PC-9 (cell line): Measurements from ENCODE around the gene WNT7A. TPM values are rescaled to one million over a fixed set of nuclear protein-coding genes. Genes with fewer than 3 reads are reported as not detected.

Experiments used
- BruUV-seq: library from RNA; stranded (reverse); fragments of 400-500 nt; replicated peaks from 2 replicates; lab custom pipeline; 2021; lab: Mats Ljungman, UMichigan
- CTCF ChIA-PET: fragments of 300-600 bp; sonication (Branson Sonifier 250); formaldehyde crosslinking; loops from one replicate; lab custom pipeline; 2022; ENCODE audit warnings: antibody characterized with exemption; lab: Charles Lee
- POLR2A ChIA-PET: fragments of 300-600 bp; sonication (Branson Sonifier 250); formaldehyde crosslinking; loops from one replicate; lab custom pipeline; 2022; ENCODE audit warnings: antibody characterized with exemption; ENCODE audit not compliant: unreplicated experiment; lab: Charles Lee
- DNase-seq, 2 experiments: peaks; one replicate each; pipeline versions ENCODE4 v3.0.0 to v3.0.0-alpha.2; 2015 to 2022; ENCODE audit warnings: mixed read lengths in 1 of 2
- H2AFZ ChIP-seq: fragments of 200-600 bp; sonication (generic); 2 replicates; pipeline ENCODE4 v1.8.1; 2017; ENCODE audit warnings: antibody characterized with exemption
- H3F3A ChIP-seq: fragments of 200-600 bp; sonication (generic); 2 replicates; pipeline ENCODE4 v1.8.1; 2017; ENCODE audit warnings: antibody characterized with exemption, mild to moderate bottlenecking, low read depth; ENCODE audit not compliant: insufficient read depth
- H3K27ac ChIP-seq: fragments of 200-600 bp; sonication (generic); 2 replicates; pipeline ENCODE4 v1.6.1; 2016; ENCODE audit warnings: mixed run types
- H3K27me3 ChIP-seq: fragments of 200-600 bp; sonication (generic); 2 replicates; pipeline ENCODE4 v1.6.1; 2016; ENCODE audit warnings: low read depth, mixed run types; ENCODE audit not compliant: insufficient read depth
- H3K36me3 ChIP-seq: fragments of 200-600 bp; sonication (generic); 2 replicates; pipeline ENCODE4 v1.6.1; 2016; ENCODE audit warnings: low read depth, mixed run types
- H3K4me1 ChIP-seq: fragments of 200-600 bp; sonication (generic); replicated peaks from 2 replicates; pipeline ENCODE4 v1.6.1; 2016; ENCODE audit warnings: mixed run types; ENCODE audit not compliant: insufficient read depth
- H3K4me2 ChIP-seq: fragments of 200-600 bp; sonication (generic); 2 replicates; pipeline ENCODE4 v1.6.1; 2017; ENCODE audit warnings: mixed run types
- H3K4me3 ChIP-seq: fragments of 200-600 bp; sonication (generic); 2 replicates; pipeline ENCODE4 v1.6.1; 2016; ENCODE audit warnings: mixed run types
- H3K79me2 ChIP-seq: fragments of 200-600 bp; sonication (generic); 2 replicates; pipeline ENCODE4 v1.6.1; 2017; ENCODE audit warnings: low read depth, mixed run types
- H3K9me2 ChIP-seq: fragments of 200-600 bp; sonication (generic); 2 replicates; pipeline ENCODE4 v1.8.1; 2017; ENCODE audit warnings: mild to moderate bottlenecking; ENCODE audit not compliant: insufficient read depth
- H3K9me3 ChIP-seq: fragments of 200-600 bp; sonication (generic); 2 replicates; pipeline ENCODE4 v1.8.1; 2016; ENCODE audit warnings: low read depth; ENCODE audit not compliant: insufficient read depth
- H4K20me1 ChIP-seq: fragments of 200-600 bp; sonication (generic); 2 replicates; pipeline ENCODE4 v1.8.1; 2017; ENCODE audit not compliant: insufficient read depth
- EZH2 ChIP-seq: fragments of 200-600 bp; sonication (generic); IDR thresholded peaks from 2 replicates; pipeline ENCODE4 v1.8.0; 2017; ENCODE audit warnings: antibody characterized with exemption, low read depth
- intact Hi-C: fragments of 100-400 bp; cut with micrococcal nuclease; formaldehyde crosslinking; loops from one replicate; pipeline ENCODE4 v1.10.0; 2022; ENCODE audit not compliant: unreplicated experiment
- total RNA-seq: library from RNA; stranded (reverse); gene quantifications from 2 replicates; pipeline ENCODE4 v1.2.3, GENCODE V29; 2021
- TF ChIP-seq, protein P1 (sequence below): fragments of 200-600 bp; sonication (generic); conservative IDR thresholded peaks from 2 replicates; pipeline ENCODE4 v1.6.1; 2017; ENCODE audit warnings: mixed run types, antibody characterized with exemption, mild to moderate bottlenecking, moderate library complexity

WNT7A gene
- total RNA-seq, 1 experiment from 2014 or later, result 6.3 TPM

DNA sequence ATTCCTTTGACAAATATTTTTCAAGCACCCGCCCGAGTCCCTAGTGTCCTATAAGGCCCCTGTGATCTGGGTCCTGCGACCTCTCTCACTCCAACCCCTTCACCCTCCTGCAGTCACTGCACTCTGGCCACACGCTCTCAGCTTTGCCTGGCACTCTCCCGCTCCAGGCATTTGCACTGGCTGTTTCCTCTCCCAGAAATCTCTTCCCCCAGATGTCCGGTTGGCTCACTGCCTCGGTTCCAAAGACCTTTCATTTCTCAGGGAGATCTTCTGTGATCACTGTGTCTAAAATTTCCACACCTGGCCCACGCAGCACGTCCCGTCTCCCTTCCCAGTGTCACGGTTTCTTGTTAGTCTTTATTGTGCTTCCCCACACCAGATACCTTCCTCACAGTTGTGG is 97.4 kb downstream of the WNT7A start:
- CTCF ChIA-PET, result no interaction called here
- POLR2A ChIA-PET, result no interaction called here
- no peak overlapping the region for H2AFZ ChIP-seq

DNA sequence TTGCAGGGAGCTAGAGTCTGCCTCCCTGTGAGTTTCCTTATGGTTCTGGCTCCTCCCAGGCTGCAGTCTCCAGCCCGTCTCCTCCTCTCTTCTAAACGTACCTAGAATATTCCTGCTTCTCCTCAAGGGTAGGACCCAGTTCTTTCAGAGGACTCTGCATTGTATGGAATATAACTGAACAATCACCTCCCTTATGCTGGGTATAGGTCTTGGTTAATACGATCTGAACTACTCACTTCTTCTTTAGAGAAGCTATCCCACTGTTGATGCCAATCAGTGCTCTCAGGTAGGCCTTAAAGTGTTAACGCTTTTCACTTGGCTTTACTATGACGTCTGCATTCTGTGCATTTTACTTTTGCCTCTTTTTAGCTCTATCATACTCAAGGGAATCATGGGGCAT is 98.5 kb downstream of the WNT7A start:
- Histone ChIP-seq H3K4me2 (no peak overlapping the region), H3K27ac (no peak overlapping the region), H3K27me3 (no peaks in the 10 kb centered on the region), H3K79me2 (no peaks in the 10 kb centered on the region), H3K9me3 (no peaks in the 10 kb centered on the region), H3K4me3 (no peak overlapping the region), H3K9me2 (no peaks in the 10 kb centered on the region), H4K20me1 (no peaks in the 10 kb centered on the region), H3K36me3 (no peaks in the 10 kb centered on the region), H3F3A (no peaks in the 10 kb centered on the region), H3K4me1 (no peaks in the 10 kb centered on the region), H2AFZ (no peak overlapping the region)
- DNase-seq, result no peak
- intact Hi-C loops, result no loop called here
- CTCF ChIA-PET, result no interaction called here
- no peak for TF ChIP-seq EZH2
- TF ChIP-seq, protein P1, sequence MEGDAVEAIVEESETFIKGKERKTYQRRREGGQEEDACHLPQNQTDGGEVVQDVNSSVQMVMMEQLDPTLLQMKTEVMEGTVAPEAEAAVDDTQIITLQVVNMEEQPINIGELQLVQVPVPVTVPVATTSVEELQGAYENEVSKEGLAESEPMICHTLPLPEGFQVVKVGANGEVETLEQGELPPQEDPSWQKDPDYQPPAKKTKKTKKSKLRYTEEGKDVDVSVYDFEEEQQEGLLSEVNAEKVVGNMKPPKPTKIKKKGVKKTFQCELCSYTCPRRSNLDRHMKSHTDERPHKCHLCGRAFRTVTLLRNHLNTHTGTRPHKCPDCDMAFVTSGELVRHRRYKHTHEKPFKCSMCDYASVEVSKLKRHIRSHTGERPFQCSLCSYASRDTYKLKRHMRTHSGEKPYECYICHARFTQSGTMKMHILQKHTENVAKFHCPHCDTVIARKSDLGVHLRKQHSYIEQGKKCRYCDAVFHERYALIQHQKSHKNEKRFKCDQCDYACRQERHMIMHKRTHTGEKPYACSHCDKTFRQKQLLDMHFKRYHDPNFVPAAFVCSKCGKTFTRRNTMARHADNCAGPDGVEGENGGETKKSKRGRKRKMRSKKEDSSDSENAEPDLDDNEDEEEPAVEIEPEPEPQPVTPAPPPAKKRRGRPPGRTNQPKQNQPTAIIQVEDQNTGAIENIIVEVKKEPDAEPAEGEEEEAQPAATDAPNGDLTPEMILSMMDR, result no peak
- no TSS peak for BruUV-seq
- POLR2A ChIA-PET, result interaction anchor here (0.5 kb wide), 1 partner anchor 99 kb away, joined by 12 read pairs; no protein-coding TSS in a partner anchor

More for the DNA sequence above, 97.4 kb downstream of the WNT7A start:
- Histone ChIP-seq H3K9me2 (no peaks in the 10 kb centered on the region), H3K4me3 (no peak overlapping the region), H3K79me2 (no peaks in the 10 kb centered on the region), H3K27me3 (no peaks in the 10 kb centered on the region), H3K9me3 (no peaks in the 10 kb centered on the region), H3K36me3 (no peaks in the 10 kb centered on the region), H4K20me1 (no peaks in the 10 kb centered on the region), H3K4me2 (no peak overlapping the region), H3F3A (no peaks in the 10 kb centered on the region), H3K4me1 (no peaks in the 10 kb centered on the region), H3K27ac (no peak overlapping the region)
- no peak for DNase-seq
- TF ChIP-seq EZH2, result no peak
- TF ChIP-seq, protein P1, result no peak
- intact Hi-C loops, result no loop called here
- no TSS peak for BruUV-seq

DNA sequence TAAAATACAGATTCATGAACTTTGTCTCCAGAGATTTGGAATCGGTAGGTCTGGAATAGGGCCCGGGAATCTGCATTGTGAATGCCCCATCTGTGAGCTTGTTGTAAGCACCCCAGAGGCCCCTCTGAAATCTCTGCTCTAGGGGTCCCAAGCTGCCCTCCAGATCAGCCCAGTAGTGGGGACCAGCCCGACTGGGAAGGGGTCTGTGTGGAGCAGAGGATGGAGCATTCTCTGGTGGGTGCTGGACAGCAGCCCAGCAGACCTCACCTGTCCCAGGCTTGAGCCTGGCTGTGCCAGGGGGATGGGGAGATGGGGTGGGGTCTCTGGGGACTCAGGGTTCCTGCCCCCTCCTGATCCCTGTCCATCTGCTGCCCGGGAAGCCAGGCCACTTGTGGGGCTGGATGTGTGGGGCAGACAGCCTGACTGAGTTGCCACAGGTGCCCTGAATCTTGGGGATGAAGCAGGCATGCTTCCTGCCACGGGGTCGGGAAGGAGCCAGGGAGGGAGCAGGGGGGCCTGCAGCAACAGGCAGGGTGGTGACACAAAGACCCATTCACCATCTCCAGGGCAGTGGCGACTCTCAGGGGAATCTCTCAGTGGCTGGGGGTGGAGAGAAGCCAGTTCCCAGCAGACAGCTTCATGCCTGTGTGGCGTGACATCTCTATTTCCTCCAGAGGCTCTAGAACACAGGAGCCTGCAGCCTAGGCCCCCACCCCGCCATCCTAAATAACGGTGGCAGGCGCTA is 99.3 kb downstream of the WNT7A start:
- Histone ChIP-seq H3K9me3 (no peaks in the 10 kb centered on the region), H3K4me1 (no peaks in the 10 kb centered on the region), H3K27me3 (no peaks in the 10 kb centered on the region), H3K36me3 (no peaks in the 10 kb centered on the region), H3K9me2 (no peaks in the 10 kb centered on the region), H2AFZ (no peak overlapping the region), H3K4me2 (no peak overlapping the region), H3K79me2 (no peaks in the 10 kb centered on the region), H3K27ac (no peak overlapping the region), H4K20me1 (no peaks in the 10 kb centered on the region), H3F3A (no peaks in the 10 kb centered on the region), H3K4me3 (no peak overlapping the region)
- BruUV-seq, result no TSS peak
- DNase-seq, result no peak
- ChIA-PET POLR2A (interaction anchor here (0.5 kb wide), 1 partner anchor 100 kb away, joined by 12 read pairs; no protein-coding TSS in a partner anchor), CTCF (no interaction called here)
- intact Hi-C loops, result no loop called here
- TF ChIP-seq, protein P1, result no peak
- no peak for TF ChIP-seq EZH2
